ENCODE measurements around the gene CDCA3.
"Not testable (repeated sequence)": the region's sequence is repeated elsewhere in the genome, so short reads cannot be mapped to it uniquely, and the experiment has no call there.

Gene CDCA3

GRCh38 chr12:6872073-6873048, 21.3 kb upstream of the CDCA3 start:
- DNase-seq (ENCODE audit: low read depth in 2 of 2) = peak; percentile 70 to 73

DNA sequence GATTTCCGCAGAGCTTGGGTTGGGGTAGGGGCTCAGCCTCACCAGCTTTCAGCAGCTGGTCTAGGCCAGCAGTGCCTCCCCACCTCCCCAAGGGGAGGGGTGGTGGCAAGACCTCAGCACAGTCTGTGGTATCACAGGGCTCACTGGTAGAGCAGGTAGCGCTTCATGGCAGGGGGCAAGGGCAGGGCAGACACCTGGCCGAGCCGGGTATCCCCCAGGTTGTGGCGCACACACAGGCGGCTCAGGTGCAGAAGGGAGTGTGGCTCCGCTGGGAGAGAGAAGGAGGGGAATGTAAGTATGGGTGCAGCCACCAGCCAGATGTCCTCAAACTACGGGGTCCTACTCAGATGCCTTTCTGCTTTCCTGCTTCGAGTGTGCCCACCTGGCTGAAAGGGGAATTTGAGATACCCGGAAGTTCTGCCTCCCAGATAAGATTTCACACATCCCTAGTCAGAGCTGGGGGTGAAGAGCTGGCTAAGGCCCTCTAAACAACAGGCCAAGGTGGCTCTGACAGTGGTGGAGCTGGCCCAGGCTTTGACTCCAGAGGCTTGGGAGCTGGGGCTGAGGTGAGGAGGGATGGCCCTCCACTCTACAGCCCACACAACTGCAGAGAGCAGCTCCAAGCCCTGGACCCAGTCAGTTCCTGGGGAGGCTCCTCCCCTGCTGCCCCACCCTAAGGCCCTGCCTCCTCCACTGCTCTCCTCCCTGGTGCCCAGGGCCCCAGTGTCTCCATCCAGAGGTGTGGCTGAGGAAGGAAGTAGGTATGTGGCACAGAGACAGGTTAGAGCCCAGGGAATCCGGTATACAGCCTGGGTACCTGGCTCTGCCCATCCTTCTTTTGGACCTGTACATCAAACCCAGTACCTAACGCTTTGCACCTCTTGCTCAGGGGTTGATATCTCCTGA, 20.2 kb upstream of the CDCA3 start:
- no peak for DNase-seq (ENCODE audit: low read depth in 2 of 2)

- not testable (repeated sequence) for DNase-seq (ENCODE audit: low read depth in 2 of 2)
Measured at GRCh38 chr12:6870304-6870703, 19.2 kb upstream of the CDCA3 start.

GRCh38 chr12:6869049-6870021, 18.2 kb upstream of the CDCA3 start:
- DNase-seq (ENCODE audit: low read depth in 2 of 2) = peak; percentile 71 to 78

- no peak for DNase-seq (ENCODE audit: low read depth in 2 of 2)
Measured at GRCh38 chr12:6868211-6869048, 17.3 kb upstream of the CDCA3 start.

- peak; percentile 53 to 76 for DNase-seq (ENCODE audit: low read depth in 2 of 2)
Measured at GRCh38 chr12:6867413-6868210, 16.5 kb upstream of the CDCA3 start, which contains the start of gene TPI1. Gene TPI1, plus strand, starts transcription at chr12:6867531. Its CDS starts 36 bp downstream, at chr12:6867567.

DNA sequence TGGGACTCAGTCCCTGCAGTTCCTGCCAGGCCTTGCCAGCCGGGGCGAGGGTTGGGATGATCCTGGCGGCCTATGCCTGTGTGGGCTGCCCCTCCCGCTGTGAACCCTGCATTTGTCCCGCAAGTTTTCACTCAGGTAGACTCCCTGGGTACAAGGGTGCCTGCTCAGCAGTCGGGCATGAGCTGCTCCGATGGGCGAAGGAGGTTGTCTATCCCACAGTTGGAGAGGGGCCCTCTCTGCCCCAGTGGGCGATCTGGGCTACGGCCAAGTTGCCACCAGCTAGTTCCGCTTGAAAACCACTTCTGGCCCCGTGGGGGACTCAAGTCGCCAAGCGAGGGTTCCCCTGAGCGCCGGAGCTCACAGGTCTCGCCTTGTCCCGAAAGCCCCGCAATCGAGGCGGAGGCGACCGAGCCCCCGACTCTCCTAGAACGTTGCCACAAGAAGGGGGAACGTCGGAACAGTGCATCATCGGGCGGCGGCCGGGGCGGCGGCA, 15.9 kb upstream of the CDCA3 start:
- DNase-seq (ENCODE audit: low read depth in 2 of 2) = no peak

GRCh38 chr12:6866163-6866919, 15.3 kb upstream of the CDCA3 start:
- no peak for DNase-seq (ENCODE audit: low read depth in 2 of 2)

- not testable (repeated sequence) for DNase-seq (ENCODE audit: low read depth in 2 of 2)
Measured at GRCh38 chr12:6865307-6865706, 14.2 kb upstream of the CDCA3 start.

DNA sequence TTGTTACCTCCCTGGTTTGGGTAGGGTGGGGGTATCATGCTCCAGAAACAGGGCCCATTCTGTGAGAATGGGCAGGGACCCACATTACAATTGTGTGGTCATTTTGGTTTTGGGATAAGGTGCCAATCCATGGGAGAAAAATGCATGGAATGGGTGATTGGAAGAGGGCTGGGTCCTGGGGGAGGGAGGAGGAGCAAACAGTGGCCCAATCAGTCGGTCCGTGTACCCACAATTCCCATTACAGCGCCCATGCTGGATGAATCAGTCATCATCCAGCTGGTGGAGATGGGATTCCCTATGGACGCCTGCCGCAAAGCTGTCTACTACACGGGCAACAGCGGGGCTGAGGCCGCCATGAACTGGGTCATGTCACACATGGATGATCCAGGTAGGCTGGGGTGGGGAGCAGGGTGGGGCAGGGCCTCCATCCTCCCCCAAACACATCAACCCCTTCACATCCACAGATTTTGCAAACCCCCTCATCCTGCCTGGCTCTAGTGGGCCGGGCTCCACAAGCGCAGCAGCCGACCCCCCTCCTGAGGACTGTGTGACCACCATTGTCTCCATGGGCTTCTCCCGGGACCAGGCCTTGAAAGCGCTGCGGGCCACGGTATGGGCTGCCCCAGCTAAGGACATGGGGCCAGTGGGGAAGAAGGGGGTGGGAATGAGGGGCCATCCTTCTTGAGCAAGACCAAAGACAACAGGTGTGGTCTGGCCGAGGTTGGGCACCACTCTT, 12.7 kb upstream of the CDCA3 start:
- DNase-seq (ENCODE audit: low read depth in 2 of 2) = no peak

- DNase-seq (ENCODE audit: low read depth in 2 of 2) = no peak
Measured at GRCh38 chr12:6863033-6863432, 11.9 kb upstream of the CDCA3 start.

DNA sequence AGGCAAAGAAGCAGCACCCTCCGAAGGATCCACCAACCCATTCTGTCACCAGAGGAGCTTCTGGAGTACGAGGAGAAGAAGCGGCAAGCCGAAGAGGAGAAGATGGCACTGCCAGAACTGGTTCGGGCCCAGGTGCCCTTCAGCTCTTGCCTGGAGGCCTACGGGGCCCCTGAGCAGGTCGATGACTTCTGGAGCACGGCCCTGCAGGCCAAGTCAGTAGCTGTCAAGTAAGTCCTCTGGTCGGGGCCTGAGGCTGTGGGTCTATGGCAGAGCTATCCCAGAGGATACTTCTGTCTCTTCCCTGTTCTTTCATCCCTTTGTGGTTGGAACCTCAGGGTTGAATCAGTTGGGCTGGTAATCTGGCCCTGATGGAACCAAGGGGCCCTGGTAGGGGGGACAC, 10.3 kb upstream of the CDCA3 start:
- DNase-seq (ENCODE audit: low read depth in 2 of 2) = no peak

DNA sequence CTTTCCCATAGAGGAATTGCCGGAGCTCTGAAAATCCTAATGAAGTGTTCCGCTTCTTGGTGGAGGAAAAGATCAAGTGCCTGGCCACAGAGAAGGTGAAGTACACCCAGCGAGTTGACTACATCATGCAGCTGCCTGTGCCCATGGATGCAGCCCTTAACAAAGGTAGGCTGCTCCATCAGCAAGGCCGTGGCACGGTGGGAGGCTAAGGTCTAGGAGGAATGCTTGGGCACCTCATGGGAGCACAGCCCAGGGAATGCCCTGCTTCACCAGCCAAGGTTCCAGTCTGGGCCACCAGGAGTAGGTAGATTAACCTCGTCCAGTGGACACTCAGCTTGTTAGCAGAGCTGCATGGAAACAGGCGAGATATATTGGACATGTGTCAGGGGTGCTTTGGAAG, 9.9 kb upstream of the CDCA3 start:
- no peak for DNase-seq (ENCODE audit: low read depth in 2 of 2)

- DNase-seq (ENCODE audit: low read depth in 2 of 2) = no peak
Measured at GRCh38 chr12:6860116-6860515, 9.0 kb upstream of the CDCA3 start.

- DNase-seq (ENCODE audit: low read depth in 2 of 2) = no peak
Measured at GRCh38 chr12:6858799-6859198, 7.7 kb upstream of the CDCA3 start.

- DNase-seq (ENCODE audit: low read depth in 2 of 2) = no peak
Measured at GRCh38 chr12:6855322-6855721, 4.2 kb upstream of the CDCA3 start.

DNA sequence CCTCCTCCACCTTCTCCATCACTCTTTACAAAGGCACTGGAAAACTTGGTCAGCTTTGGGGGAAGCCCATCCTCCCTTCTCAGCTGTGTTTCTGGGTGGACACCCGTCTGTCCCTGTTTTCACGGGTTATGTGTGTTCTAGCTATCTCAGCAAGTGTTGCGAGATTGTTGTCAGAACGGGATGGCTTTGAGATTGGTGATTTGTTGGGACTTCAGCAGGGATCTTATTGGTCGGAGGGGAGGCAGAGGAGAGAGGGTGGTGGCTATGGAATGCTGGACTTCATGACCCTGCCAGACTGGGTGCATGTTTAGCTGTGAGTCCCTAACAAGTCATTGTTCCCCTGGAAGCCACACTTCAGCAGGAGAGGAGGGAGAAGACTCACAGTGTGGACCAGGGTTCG, 3.0 kb upstream of the CDCA3 start:
- no peak for DNase-seq (ENCODE audit: low read depth in 2 of 2)

DNA sequence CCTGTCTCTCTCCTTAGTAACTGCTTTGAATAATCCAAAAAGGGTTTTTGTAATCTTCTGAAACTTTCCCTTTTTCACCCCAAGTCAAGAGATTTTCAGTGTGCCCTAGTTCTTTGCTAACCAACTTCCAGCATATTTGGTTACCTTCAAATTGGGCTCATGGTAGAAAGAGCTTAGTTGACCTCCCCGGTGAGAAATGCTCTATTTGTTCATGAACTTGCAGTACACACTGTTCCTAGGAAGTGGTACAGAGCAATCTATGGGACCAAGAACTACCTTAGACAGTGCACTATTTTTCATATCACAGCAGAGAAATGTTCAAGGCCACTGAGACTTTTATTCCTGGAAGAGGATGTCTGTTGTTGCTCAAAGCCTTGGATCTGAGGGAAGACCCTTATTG, 2.5 kb upstream of the CDCA3 start:
- no peak for DNase-seq (ENCODE audit: low read depth in 2 of 2)

Measured in stimulated activated CD8-positive, alpha-beta memory T cell treated with anti-CD3 and anti-CD28 coated beads, Interleukin-2, amount 100 ng/mL, for 1 hour (primary cell).